Renal pelvis (tissue), 12 donors: Measurements from ENCODE around the gene IRAK3. TPM values are rescaled to one million over a fixed set of nuclear protein-coding genes. Genes with fewer than 3 reads are reported as not detected.

ENCODE experiments used
- DNase-seq: peaks from one replicate; pipeline ENCODE4 v3.0.0-alpha.2; 2013
- long read RNA-seq, 16 experiments: transcript quantifications; one replicate each; lab custom pipeline, GENCODE V29; 2026
- polyA plus RNA-seq, 3 donors: library from polyadenylated mRNA; unstranded; fragments of 120-200 nt; gene quantifications; one replicate each; pipeline ENCODE4 v1.2.1, GENCODE V29; 2013; ENCODE audit not compliant: insufficient read length in 3 of 3

IRAK3 gene, protein sequence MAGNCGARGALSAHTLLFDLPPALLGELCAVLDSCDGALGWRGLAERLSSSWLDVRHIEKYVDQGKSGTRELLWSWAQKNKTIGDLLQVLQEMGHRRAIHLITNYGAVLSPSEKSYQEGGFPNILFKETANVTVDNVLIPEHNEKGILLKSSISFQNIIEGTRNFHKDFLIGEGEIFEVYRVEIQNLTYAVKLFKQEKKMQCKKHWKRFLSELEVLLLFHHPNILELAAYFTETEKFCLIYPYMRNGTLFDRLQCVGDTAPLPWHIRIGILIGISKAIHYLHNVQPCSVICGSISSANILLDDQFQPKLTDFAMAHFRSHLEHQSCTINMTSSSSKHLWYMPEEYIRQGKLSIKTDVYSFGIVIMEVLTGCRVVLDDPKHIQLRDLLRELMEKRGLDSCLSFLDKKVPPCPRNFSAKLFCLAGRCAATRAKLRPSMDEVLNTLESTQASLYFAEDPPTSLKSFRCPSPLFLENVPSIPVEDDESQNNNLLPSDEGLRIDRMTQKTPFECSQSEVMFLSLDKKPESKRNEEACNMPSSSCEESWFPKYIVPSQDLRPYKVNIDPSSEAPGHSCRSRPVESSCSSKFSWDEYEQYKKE
- 1 to 10 TPM; 2.9 to 4.4 (median 3.8) TPM for polyA plus RNA-seq
- long read RNA-seq, donor 1, full-length matches to known transcripts: 1 of 1 reads
- long read RNA-seq, donor 1, partial matches to known transcripts: 0 of 1 reads
- long read RNA-seq, donor 1, other reads (novel, unspliced or antisense): 0 of 1 reads
- long read RNA-seq, donor 2, full-length matches to known transcripts: 1 of 1 reads
- long read RNA-seq, donor 2, partial matches to known transcripts: 0 of 1 reads
- long read RNA-seq, donor 2, other reads (novel, unspliced or antisense): 0 of 1 reads
- long read RNA-seq, donor 3, full-length matches to known transcripts: 1 of 1 reads
- long read RNA-seq, donor 3, partial matches to known transcripts: 0 of 1 reads
- long read RNA-seq, donor 3, other reads (novel, unspliced or antisense): 0 of 1 reads
- long read RNA-seq, donor 4: 0 reads
- long read RNA-seq, donor 5: 0 reads
- long read RNA-seq, donor 6: 0 reads
- long read RNA-seq, donor 7, full-length matches to known transcripts: 1 of 1 reads
- long read RNA-seq, donor 7, partial matches to known transcripts: 0 of 1 reads
- long read RNA-seq, donor 7, other reads (novel, unspliced or antisense): 0 of 1 reads
- long read RNA-seq, donor 8: 0 reads
- long read RNA-seq, donor 9: 0 reads
- long read RNA-seq, donor 10: 0 reads
- long read RNA-seq, donor 11, full-length matches to known transcripts: 2 of 2 reads
- long read RNA-seq, donor 11, partial matches to known transcripts: 0 of 2 reads
- long read RNA-seq, donor 11, other reads (novel, unspliced or antisense): 0 of 2 reads
- long read RNA-seq, donor 12: 0 reads
- long read RNA-seq, donor 13: 0 reads
- long read RNA-seq, donor 14: 0 reads
- long read RNA-seq, donor 15: 0 reads
- long read RNA-seq, donor 16, full-length matches to known transcripts: 2 of 2 reads
- long read RNA-seq, donor 16, partial matches to known transcripts: 0 of 2 reads
- long read RNA-seq, donor 16, other reads (novel, unspliced or antisense): 0 of 2 reads

DNA sequence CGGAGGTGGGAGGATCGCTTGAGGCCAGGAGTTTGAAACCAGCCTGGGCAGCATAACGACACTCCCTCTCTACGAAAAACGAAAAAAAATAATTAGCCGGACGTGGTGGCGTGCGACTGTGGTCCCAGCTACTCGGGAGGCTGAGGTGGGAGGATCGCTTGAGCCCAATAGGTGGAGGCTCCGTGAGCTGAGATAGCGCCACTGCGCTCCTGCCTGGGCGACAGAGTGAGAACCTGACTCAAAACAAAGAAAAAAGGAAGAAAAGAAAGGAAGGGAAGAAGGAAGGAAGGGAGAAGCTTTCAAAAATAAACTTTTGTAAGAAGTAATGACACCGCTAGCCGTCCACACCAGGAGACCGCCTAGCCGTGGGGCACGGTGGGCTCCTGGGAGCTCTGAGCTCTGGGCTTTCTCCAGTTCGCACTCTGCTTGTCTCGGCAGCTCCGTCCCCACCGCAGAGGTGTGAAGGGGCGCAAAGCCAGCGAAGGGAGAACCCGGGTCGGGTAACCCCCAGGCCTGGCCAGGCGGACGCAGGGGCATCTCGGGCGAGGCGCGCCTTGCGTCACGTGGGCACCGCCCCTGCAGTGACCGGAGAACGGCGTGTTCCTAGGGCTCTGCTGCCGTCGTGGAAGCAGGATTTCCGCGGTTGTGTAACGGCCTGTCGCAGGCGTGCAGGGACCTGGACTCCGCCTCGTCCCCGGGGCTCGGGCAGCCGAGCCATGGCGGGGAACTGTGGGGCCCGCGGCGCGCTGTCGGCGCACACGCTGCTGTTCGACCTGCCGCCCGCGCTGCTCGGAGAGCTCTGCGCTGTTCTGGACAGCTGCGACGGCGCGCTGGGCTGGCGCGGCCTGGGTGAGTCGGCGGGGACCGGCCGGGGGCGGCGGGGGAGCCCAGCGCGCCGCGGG, at the start of gene IRAK3:
Gene IRAK3 (plus strand): TSS at position 631 of the 902 bp plus-strand sequence. CDS start 86 bp downstream, at position 717.
- peak; percentile 34 for DNase-seq

DNA sequence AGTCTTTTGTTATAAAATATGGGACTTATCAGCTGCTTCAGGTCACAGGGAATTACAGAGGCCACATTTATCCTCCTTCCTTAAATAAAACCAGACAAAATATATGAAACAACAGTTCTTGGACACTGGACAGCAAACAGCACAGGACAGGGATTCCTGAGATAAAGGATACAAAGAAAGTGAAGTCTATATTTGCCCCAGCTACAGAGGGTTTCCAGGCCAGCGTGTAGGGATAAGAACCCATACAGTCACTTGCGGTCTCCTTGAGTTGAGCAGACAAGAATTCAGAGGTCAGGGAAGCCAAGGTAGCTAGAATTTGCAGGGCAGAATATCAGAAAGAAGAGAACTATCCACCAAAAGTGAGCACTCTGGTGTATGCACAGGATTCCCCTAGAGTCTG, 49.7 kb upstream of the IRAK3 start:
- DNase-seq: no peak

GRCh38 chr12:66140731-66141130, 48.3 kb upstream of the IRAK3 start:
- no peak for DNase-seq

- DNase-seq: no peak
These were observed 47.7 kb upstream of the IRAK3 start for GRCh38 chr12:66141299-66141698.

DNA sequence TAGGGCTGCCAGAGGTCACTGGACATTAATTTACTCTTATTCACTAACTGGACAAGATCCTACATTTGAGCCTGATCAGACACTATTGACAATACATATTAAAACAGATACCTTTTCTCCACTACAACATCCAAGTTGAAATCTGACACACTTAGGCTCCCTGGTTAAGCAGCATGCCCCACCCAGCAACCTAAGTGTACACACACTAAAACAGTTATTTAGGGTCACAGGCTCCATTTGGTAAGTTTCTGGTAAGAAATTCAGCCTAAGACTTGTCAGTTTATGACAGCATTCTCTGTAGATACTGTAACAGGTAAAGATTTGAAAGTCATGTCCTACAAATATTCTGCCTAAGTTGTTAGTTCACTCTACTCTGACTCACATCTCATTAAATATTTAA, 46.2 kb upstream of the IRAK3 start:
- DNase-seq: no peak

DNA sequence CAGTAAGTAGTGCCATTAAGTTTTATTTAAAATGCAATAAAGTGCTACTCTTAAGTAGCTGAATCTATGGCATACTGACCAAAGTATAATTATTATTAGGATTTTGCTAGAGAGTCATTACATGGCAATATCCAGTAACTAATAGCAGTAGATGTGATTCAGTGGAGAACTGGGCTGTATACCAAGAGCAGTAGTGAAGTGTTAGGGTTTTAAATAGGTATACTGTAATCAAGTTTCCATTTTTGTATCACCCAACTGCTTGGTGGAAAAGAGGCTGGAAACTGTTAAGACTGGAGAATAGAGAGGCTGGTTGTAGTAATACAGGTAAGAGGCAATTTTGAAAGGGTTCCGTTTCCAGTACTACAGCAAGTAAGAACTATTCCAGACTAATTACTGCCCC, 45.1 kb upstream of the IRAK3 start:
- no peak for DNase-seq

- no peak for DNase-seq
These were observed 43.9 kb upstream of the IRAK3 start for GRCh38 chr12:66144791-66145754.

GRCh38 chr12:66149702-66150398, 39.2 kb upstream of the IRAK3 start:
- DNase-seq: no peak

- DNase-seq: no peak
These were observed 36.3 kb upstream of the IRAK3 start for GRCh38 chr12:66152732-66153131.

DNA sequence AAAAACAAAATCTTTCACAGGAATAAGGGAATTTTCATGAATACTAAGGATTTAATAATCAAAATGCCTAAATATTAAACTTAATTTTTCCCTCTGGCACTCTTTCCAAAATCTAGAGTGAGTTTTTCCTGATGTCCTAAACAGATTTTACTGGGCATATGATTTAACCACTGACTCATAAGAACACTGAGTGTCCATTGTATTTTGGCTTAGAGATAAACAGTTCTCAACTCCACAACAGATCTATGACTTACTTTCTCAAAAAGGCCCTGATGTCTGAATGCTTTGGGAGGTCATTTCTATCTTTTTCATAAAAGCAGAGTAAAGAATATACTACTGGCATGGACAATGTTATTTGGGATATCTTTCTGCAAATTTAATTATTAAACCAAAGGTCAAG, 34.2 kb upstream of the IRAK3 start:
- DNase-seq: no peak

DNA sequence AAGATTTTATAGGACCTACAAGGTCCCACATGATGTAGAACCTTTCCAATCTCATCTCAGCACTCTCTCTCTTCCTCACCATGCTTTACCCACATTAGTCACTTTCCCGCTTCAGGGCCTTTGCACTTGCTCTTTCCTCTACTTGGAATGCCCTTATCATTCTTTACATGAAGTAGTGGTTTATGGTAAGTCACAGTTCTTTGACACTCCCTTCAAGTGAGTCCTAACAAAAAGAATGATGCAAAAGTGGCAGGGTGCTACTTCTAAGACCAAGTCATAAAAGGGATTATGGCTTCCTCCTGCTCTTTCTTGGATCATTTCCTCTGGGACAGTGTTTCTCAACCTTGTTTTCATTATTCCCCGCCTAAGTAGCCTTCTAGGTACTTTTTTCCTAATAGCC, 32.4 kb upstream of the IRAK3 start:
- DNase-seq: no peak

- no peak for DNase-seq
These were observed 29.9 kb upstream of the IRAK3 start for GRCh38 chr12:66159123-66159522.

DNA sequence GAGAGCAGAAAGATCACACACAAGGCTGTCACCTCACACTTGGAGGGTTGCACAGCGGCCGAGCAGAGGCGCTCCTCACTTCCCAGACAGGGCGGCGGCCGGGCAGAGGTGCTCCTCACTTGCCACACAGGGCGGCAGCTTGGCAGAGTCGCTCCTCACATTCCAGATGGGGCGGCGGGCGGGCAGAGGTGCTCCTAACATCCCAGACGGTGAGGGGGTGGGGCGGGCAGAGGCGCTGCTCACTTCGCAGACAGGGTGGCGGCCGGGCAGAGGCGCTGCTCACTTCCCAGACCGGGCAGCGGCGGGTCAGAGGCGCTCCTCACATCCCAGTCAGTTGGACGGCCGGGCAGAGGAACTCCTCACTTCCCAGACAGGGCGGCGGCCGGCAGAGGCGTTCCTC, 28.3 kb upstream of the IRAK3 start:
- DNase-seq: no peak

- no peak for DNase-seq
These were observed 26.3 kb upstream of the IRAK3 start for GRCh38 chr12:66162701-66163100.

- no peak for DNase-seq
These were observed 25.7 kb upstream of the IRAK3 start for GRCh38 chr12:66163289-66163688.

DNA sequence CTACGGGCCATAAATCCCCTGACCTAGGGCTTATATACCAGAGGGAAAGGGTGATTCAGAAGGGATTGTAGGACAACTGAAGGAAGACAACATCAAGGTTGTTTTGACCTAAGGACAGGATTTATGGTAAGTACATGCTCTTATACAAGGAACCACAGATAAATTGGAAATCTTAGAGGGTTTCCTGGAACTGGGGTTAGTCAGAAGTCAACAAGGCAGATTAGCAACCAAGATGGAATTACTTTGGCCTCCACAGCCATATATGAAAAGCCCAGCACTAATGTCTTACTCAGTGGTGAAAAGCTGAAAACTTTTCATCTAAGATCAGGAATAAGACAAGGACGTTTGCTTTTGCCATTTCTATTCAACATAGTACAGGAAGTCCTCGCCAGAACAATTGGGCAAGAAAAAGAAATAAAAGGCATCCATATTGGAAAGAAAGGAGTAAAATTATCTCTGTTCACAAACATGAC, 24.6 kb upstream of the IRAK3 start:
- no peak for DNase-seq

GRCh38 chr12:66165141-66165540, 23.9 kb upstream of the IRAK3 start:
- DNase-seq: no peak

- DNase-seq: no peak
These were observed 22.5 kb upstream of the IRAK3 start for GRCh38 chr12:66166561-66166960.
